CD4-positive, CD25-positive, alpha-beta regulatory T cell (primary cell): ENCODE results near the gene SGMS2. TPM values are rescaled to one million over a fixed set of nuclear protein-coding genes. Genes with fewer than 3 reads are reported as not detected.
A peak's percentile ranks its signal among the peaks of the same experiment; 100 is the strongest.

Experiments
- ATAC-seq, 2 donors: fragments of 150-1000 bp; cut with Tn5 transposase; one replicate each; pipeline ENCODE4 v1.10.0; 2021; ENCODE audit warnings: low read depth in 2 of 2, moderate number of reproducible peaks in 2 of 2, moderate library complexity in 1 of 2
- DNase-seq, 3 donors: peaks; one replicate each; pipeline versions ENCODE4 v3.0.0 to v3.0.0-alpha.2; 2012 to 2022; ENCODE audit warnings: mixed read lengths in 1 of 3
- H3K27ac ChIP-seq: one replicate; pipeline ENCODE4 v1.7.0; 2013; ENCODE audit warnings: mild to moderate bottlenecking, low read length; ENCODE audit not compliant: insufficient read depth, poor library complexity, severe bottlenecking
- H3K27me3 ChIP-seq: one replicate; pipeline ENCODE4 v1.7.0; 2013; ENCODE audit warnings: low read length; ENCODE audit not compliant: control insufficient read depth, insufficient read depth
- H3K36me3 ChIP-seq: one replicate; pipeline ENCODE4 v1.7.0; 2013; ENCODE audit warnings: mild to moderate bottlenecking, low read length, moderate library complexity; ENCODE audit not compliant: control insufficient read depth, insufficient read depth
- H3K4me1 ChIP-seq: 2 replicates; pipeline ENCODE4 v1.7.0; 2013; ENCODE audit warnings: mild to moderate bottlenecking, low read length; ENCODE audit not compliant: insufficient read depth, control insufficient read depth, poor library complexity, severe bottlenecking
- H3K4me3 ChIP-seq: one replicate; pipeline ENCODE4 v1.7.0; 2013; ENCODE audit warnings: low read depth, mild to moderate bottlenecking, low read length, moderate library complexity
- H3K9me3 ChIP-seq, 2 experiments: 1 replicate in 1 of 2; 2 replicates in 1 of 2; pipeline ENCODE4 v1.7.0; 2013; ENCODE audit warnings: low read length in 2 of 2, mild to moderate bottlenecking in 1 of 2, moderate library complexity in 1 of 2; ENCODE audit not compliant: control insufficient read depth in 2 of 2
- H3K27ac Mint-ChIP-seq, 3 donors: one replicate each; pipeline ENCODE4 v1.8.0; 2020 to 2022; ENCODE audit warnings: mild to moderate bottlenecking in 3 of 3, mixed read lengths in 3 of 3, moderate library complexity in 2 of 3
- H3K27me3 Mint-ChIP-seq: one replicate; pipeline ENCODE4 v1.8.0; 2022; ENCODE audit warnings: mild to moderate bottlenecking, mixed read lengths
- H3K36me3 Mint-ChIP-seq: one replicate; pipeline ENCODE4 v1.8.0; 2020; ENCODE audit warnings: mixed read lengths
- H3K4me1 Mint-ChIP-seq, 4 donors: one replicate each; pipeline ENCODE4 v1.8.0; 2020 to 2022; ENCODE audit warnings: mixed read lengths in 4 of 4, mild to moderate bottlenecking in 1 of 4
- H3K4me3 Mint-ChIP-seq, 4 donors: one replicate each; pipeline ENCODE4 v1.8.0; 2020 to 2022; ENCODE audit warnings: mild to moderate bottlenecking in 4 of 4, mixed read lengths in 4 of 4, moderate library complexity in 3 of 4
- H3K9me3 Mint-ChIP-seq, 7 donors: one replicate each; pipeline ENCODE4 v1.8.0; 2020 to 2022; ENCODE audit warnings: mixed read lengths in 7 of 7, mild to moderate bottlenecking in 3 of 7, moderate library complexity in 2 of 7
- polyA plus RNA-seq, 4 donors: library from polyadenylated mRNA; unstranded; fragments of 300-500 nt; fragmentation: Illumina TruSeq; gene quantifications; one replicate each; pipeline ENCODE4 v1.2.3, GENCODE V29; 2021
- total RNA-seq: library from RNA; stranded (reverse); gene quantifications from one replicate; pipeline ENCODE4 v1.2.3, GENCODE V29; 2022

The SGMS2 gene
- total and polyA plus RNA-seq, 5 donors from 2014 or later: not detected

DNA sequence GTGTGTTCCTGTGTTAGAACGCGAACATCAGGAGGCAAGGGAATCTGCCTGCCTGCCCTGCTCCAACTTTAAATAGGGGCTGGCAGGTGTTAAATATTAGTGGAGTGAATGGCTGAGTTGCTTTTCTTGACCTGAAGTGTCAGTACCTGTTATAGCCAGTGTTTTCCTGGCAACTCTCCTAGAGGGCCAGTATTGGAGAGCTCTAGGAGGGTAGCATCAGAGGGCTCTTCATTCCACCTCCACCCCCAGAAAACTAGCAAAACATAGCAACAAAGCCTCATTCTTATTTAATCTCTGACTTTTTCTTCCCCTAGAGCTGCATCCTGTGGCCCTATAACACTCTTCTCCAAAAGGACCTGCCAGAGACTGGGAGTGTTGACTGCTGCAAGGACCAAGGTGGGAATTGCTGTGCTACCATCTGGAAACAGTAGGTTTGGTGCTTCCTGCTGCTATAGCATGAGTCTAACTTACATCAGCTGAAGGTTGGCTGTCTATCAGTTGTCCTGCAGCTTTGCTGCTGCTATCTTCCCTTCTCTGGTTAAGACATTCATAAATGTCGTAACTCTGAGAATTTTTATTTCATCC lies 33.5 kb downstream of the SGMS2 start:
- Histone ChIP-seq H3K27ac (no peak overlapping the region), H3K9me3 (no peaks in the 10 kb centered on the region), H3K36me3 (no peaks in the 10 kb centered on the region), H3K4me1 (no peaks in the 10 kb centered on the region), H3K27me3 (peaks cover 1% of the 10 kb centered on the region), H3K4me3 (no peak overlapping the region)
- ATAC-seq: no peak
- no peak overlapping the region for H3K27ac Mint-ChIP-seq
- no peaks in the 10 kb centered on the region for H3K9me3 Mint-ChIP-seq
- H3K36me3 Mint-ChIP-seq: no peaks in the 10 kb centered on the region
- no peak for DNase-seq
- no peak overlapping the region for H3K4me3 Mint-ChIP-seq
- H3K4me1 Mint-ChIP-seq: peaks cover 0 to 3% (median 0%) of the 10 kb centered on the region in 4 donors
- H3K27me3 Mint-ChIP-seq: peaks cover 16% of the 10 kb centered on the region

DNA sequence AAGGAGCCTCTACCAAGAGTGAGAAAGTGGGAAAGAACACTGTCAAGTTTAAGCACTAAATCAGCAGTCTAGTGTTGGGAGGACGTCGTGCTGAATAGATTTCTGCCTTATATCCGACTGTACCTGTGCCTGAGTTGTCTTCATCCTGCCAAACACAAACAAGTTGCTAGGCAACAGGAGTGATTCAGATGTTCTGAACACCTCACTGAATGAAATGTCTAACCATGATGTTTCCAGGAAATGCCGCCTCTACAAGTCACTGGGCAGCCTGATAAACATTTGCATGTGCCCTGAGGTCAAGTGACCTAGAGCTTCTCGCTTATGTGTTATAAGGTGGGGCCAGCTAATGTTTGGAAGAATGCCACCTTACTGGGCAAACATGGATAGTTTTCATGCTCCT lies 37.9 kb downstream of the SGMS2 start:
- H3K36me3 ChIP-seq: no peaks in the 10 kb centered on the region
- H3K4me1 ChIP-seq: no peaks in the 10 kb centered on the region
- no peak overlapping the region for H3K27ac ChIP-seq
- no peaks in the 10 kb centered on the region for H3K9me3 ChIP-seq
- no peak overlapping the region for H3K4me3 Mint-ChIP-seq
- no peak overlapping the region for H3K27ac Mint-ChIP-seq
- no peak overlapping the region for H3K4me3 ChIP-seq
- H3K36me3 Mint-ChIP-seq: no peaks in the 10 kb centered on the region
- peaks cover 3% of the 10 kb centered on the region for H3K27me3 ChIP-seq
- ATAC-seq (no peak), DNase-seq (peak in 2 of 3 donors; percentile 1 to 4)
- no peaks in the 10 kb centered on the region for H3K9me3 Mint-ChIP-seq
- peaks cover 0 to 3% (median 0%) of the 10 kb centered on the region in 4 donors for H3K4me1 Mint-ChIP-seq
- H3K27me3 Mint-ChIP-seq: peaks cover 8% of the 10 kb centered on the region

DNA sequence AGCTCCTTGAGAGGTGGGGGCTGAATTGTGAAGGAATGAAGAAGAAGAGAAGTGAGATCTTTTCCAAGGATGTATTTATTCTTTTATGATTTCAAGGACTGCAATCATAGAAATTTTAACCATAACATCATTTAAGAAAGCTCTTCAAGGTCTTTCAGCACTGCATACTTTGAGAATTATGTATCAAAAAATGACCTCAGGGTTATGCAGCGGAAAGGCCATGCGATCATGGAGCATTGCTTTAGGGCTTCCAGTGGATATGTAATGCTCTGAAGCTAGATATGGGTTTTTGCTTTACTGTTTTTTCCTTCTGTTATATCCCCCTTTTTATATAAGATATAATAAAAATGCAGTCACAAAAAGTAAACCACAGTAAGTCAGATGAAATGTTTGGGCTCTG lies 38.7 kb downstream of the SGMS2 start:
- no peak for ATAC-seq
- no peak overlapping the region for H3K4me3 Mint-ChIP-seq
- H3K4me1 Mint-ChIP-seq: peaks cover 0 to 3% (median 0%) of the 10 kb centered on the region in 4 donors
- H3K36me3 ChIP-seq: no peaks in the 10 kb centered on the region
- peaks cover 3% of the 10 kb centered on the region for H3K27me3 ChIP-seq
- no peak overlapping the region for H3K4me3 ChIP-seq
- no peak for DNase-seq
- H3K27ac ChIP-seq: no peak overlapping the region
- no peaks in the 10 kb centered on the region for H3K4me1 ChIP-seq
- no peaks in the 10 kb centered on the region for H3K9me3 Mint-ChIP-seq
- no peaks in the 10 kb centered on the region for H3K9me3 ChIP-seq
- no peak overlapping the region for H3K27ac Mint-ChIP-seq
- H3K27me3 Mint-ChIP-seq: peaks cover 8% of the 10 kb centered on the region
- no peaks in the 10 kb centered on the region for H3K36me3 Mint-ChIP-seq

DNA sequence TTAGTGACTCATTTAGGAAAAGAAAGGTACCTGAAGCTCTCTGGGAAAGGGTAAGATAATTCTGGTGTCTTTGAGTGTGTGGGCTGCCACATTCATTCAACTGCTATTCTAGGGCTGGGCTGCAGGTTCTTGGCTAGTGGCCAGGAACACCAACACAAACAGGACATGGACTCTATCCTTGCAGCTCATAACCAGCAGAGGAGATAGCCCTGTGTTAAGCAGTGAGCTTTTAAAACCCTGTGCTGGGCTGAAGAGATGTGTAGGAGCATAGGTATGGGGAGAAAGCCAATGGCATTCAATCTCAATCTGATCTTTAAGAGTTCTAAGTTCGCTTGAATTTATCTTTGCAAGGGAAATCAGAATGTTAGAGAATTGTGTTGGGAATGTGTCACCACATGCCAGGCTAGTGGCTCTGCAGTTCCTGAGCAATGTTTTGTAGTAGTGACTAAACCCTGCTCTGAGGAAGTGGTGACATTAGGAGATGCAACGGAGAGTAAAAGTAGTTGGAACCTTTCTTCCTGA lies 39.2 kb downstream of the SGMS2 start:
- H3K36me3 Mint-ChIP-seq: no peaks in the 10 kb centered on the region
- H3K9me3 ChIP-seq: no peaks in the 10 kb centered on the region
- peaks cover 3% of the 10 kb centered on the region for H3K27me3 ChIP-seq
- no peak overlapping the region for H3K4me3 ChIP-seq
- no peaks in the 10 kb centered on the region for H3K36me3 ChIP-seq
- peaks cover 11% of the 10 kb centered on the region for H3K27me3 Mint-ChIP-seq
- H3K9me3 Mint-ChIP-seq: no peaks in the 10 kb centered on the region
- no peak overlapping the region for H3K27ac ChIP-seq
- H3K4me1 ChIP-seq: no peaks in the 10 kb centered on the region
- DNase-seq (no peak), ATAC-seq (no peak)
- H3K27ac Mint-ChIP-seq: no peak overlapping the region
- H3K4me3 Mint-ChIP-seq: no peak overlapping the region
- H3K4me1 Mint-ChIP-seq: peaks cover 0 to 3% (median 0%) of the 10 kb centered on the region in 4 donors

DNA sequence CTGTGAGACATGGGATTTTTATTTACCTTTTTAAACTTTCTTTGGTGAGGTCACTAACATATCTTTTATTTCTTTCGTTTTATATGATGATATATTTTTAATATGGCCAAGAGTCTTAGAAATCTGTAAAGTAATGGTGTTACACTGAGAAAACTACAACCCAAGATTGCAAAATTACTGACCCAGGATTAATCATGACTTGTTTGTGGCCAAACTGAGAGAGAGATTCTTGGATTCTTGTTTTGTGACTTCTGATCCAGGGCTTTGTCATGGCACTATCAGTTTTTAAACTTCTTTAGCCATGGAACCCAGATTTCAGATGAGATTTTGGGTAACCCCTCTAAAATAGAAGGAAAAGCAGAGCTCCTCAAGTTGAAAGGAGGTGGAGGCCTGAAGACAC lies 42.0 kb downstream of the SGMS2 start:
- Histone ChIP-seq H3K4me1 (no peaks in the 10 kb centered on the region), H3K4me3 (no peak overlapping the region), H3K27me3 (peaks cover 4% of the 10 kb centered on the region), H3K36me3 (no peaks in the 10 kb centered on the region), H3K27ac (no peak overlapping the region), H3K9me3 (no peaks in the 10 kb centered on the region)
- DNase-seq (no peak), ATAC-seq (no peak)
- no peak overlapping the region for H3K27ac Mint-ChIP-seq
- H3K36me3 Mint-ChIP-seq: no peaks in the 10 kb centered on the region
- no peaks in the 10 kb centered on the region for H3K9me3 Mint-ChIP-seq
- H3K4me3 Mint-ChIP-seq: no peak overlapping the region
- H3K4me1 Mint-ChIP-seq: peaks cover 0 to 3% (median 0%) of the 10 kb centered on the region in 4 donors
- peaks cover 22% of the 10 kb centered on the region for H3K27me3 Mint-ChIP-seq

DNA sequence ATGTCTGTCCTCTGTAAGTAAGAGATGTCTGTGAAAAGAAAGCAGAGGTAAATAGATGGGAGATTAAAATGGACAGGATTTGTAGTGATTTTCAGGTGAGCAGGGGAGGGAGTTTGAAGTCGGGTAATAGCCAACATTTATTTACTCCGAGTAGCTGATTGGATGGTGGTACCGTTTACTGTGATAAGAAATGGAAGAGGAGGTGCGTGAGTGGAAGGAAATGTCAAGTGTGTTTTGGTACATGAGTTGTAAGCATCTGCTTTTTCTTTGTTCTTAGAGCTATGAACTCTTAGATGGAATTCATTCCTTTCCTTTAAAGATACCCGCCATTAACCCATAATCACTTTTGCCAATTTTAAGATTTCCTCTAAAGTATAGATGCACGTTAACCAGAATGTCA lies 45.5 kb downstream of the SGMS2 start:
- H3K9me3 ChIP-seq: no peaks in the 10 kb centered on the region
- peaks cover 4% of the 10 kb centered on the region for H3K27me3 ChIP-seq
- H3K36me3 ChIP-seq: no peaks in the 10 kb centered on the region
- no peak overlapping the region for H3K4me3 ChIP-seq
- no peaks in the 10 kb centered on the region for H3K4me1 ChIP-seq
- Mint-ChIP-seq H3K9me3 (no peaks in the 10 kb centered on the region), H3K4me3 (no peak overlapping the region), H3K27me3 (peaks cover 22% of the 10 kb centered on the region), H3K36me3 (no peaks in the 10 kb centered on the region), H3K4me1 (no peaks in the 10 kb centered on the region), H3K27ac (no peak overlapping the region)
- H3K27ac ChIP-seq: no peak overlapping the region
- no peak for ATAC-seq
- DNase-seq: no peak

DNA sequence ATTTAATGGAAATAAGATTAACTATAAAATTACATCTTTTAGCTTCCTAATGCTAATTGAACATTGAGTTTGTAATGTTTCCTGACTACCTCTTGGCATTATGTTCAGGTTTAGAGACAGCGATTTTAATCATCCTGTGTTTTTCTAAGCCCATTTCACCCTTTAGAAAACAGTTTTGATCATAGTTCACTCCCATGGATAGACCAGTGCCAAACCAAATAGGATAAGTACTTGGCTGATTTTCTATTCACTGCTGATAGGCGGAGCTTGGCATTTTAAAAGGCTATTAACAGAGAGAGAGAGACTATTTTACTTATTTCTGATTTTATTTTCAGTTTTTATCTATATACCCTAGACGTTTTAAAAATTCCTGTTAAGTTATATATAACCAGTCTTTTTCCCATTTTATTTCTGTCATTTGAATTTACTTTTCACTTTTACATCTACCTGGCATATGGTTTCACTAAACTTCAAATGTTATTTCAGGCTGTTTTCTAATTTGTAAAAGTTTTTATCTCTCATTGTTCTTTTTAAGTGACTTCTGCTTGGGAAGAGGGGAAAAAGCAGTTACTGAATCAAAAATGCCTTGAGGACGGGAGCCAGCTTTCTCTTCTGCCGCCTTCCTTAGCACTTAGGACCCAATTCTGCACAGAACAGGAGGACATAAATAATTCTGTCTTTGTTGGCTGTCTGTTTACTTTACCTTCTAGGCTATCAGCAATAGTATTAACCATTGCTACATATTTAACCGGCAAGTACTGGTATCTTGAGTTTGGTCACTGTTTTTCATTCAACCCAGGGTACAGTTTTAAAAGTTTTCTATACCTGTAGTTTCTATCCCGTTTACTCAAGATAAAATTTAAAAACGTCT lies 46.4 kb downstream of the SGMS2 start:
- Histone ChIP-seq H3K4me1 (no peaks in the 10 kb centered on the region), H3K36me3 (no peaks in the 10 kb centered on the region), H3K27ac (no peak overlapping the region), H3K4me3 (no peak overlapping the region), H3K9me3 (no peaks in the 10 kb centered on the region), H3K27me3 (peaks cover 4% of the 10 kb centered on the region)
- peaks cover 18% of the 10 kb centered on the region for H3K27me3 Mint-ChIP-seq
- no peak for DNase-seq
- no peaks in the 10 kb centered on the region for H3K36me3 Mint-ChIP-seq
- no peaks in the 10 kb centered on the region for H3K4me1 Mint-ChIP-seq
- no peak overlapping the region for H3K4me3 Mint-ChIP-seq
- H3K27ac Mint-ChIP-seq: no peak overlapping the region
- no peaks in the 10 kb centered on the region for H3K9me3 Mint-ChIP-seq
- no peak for ATAC-seq
